ENCODE measurements around the gene DKKL1.

DNA sequence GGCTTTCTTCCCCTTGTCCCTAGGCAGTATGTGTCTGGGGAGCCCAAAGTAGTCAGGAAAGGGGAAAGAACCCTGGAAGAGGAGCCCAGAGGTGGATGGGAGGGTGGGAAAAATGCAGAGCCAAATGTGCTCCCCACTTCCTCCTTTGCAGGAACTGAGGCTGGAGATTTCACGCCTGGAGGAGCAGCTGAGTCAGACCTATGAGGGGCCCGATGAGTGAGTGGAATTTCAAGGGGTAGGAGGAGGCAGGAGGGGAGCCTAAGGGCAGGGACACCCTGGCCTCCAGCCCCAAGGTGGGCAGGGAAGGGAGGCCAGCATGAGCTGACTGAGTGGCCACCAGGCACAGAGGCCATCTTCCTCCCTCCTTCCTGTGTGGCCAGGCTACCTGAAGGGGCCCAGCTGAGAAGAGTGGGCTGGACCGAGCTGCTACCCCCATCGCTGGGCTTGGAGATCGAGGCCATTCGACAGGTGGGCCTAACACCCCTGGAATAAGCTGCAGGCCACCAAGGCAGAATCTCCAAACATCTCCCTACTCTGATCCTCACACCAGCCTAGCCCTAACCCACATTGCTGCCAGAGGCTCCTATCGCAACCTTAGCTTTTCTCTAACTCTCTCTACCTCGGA lies 45.3 kb downstream of the DKKL1 start:
- TF ChIP-seq CHD1 (IDR thresholded peaks at IDR 0.05; ENCODE audit: low read depth, low read length), result no peak
- TF ChIP-seq, protein P1, sequence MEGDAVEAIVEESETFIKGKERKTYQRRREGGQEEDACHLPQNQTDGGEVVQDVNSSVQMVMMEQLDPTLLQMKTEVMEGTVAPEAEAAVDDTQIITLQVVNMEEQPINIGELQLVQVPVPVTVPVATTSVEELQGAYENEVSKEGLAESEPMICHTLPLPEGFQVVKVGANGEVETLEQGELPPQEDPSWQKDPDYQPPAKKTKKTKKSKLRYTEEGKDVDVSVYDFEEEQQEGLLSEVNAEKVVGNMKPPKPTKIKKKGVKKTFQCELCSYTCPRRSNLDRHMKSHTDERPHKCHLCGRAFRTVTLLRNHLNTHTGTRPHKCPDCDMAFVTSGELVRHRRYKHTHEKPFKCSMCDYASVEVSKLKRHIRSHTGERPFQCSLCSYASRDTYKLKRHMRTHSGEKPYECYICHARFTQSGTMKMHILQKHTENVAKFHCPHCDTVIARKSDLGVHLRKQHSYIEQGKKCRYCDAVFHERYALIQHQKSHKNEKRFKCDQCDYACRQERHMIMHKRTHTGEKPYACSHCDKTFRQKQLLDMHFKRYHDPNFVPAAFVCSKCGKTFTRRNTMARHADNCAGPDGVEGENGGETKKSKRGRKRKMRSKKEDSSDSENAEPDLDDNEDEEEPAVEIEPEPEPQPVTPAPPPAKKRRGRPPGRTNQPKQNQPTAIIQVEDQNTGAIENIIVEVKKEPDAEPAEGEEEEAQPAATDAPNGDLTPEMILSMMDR (conservative IDR thresholded peaks at IDR 0.05; ENCODE audit: low read depth, low read length), result no peak
- TF ChIP-seq POLR2A (IDR thresholded peaks at IDR 0.05; ENCODE audit: low read depth, low read length), result no peak
- TF ChIP-seq RAD21 (IDR thresholded peaks at IDR 0.05; ENCODE audit: low read length), result no peak
- no peak for TF ChIP-seq FOS (IDR thresholded peaks at IDR 0.05; ENCODE audit: low read depth, low read length)
- TF ChIP-seq, protein P2, sequence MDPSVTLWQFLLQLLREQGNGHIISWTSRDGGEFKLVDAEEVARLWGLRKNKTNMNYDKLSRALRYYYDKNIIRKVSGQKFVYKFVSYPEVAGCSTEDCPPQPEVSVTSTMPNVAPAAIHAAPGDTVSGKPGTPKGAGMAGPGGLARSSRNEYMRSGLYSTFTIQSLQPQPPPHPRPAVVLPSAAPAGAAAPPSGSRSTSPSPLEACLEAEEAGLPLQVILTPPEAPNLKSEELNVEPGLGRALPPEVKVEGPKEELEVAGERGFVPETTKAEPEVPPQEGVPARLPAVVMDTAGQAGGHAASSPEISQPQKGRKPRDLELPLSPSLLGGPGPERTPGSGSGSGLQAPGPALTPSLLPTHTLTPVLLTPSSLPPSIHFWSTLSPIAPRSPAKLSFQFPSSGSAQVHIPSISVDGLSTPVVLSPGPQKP (IDR thresholded peaks at IDR 0.05; ENCODE audit: borderline replicate concordance, low read depth, low read length), result no peak
- no peak for TF ChIP-seq RFX5 (IDR thresholded peaks at IDR 0.05; ENCODE audit: low read depth, low read length)
- no peak for TF ChIP-seq BHLHE40 (IDR thresholded peaks at IDR 0.05; ENCODE audit: low read depth, low read length)
- TF ChIP-seq MAFK (IDR thresholded peaks at IDR 0.05; ENCODE audit: low read depth, low read length), result no peak
- TF ChIP-seq CEBPB (IDR thresholded peaks at IDR 0.05; ENCODE audit: low read depth, low read length), result no peak
- TF ChIP-seq MXI1 (IDR thresholded peaks at IDR 0.05; ENCODE audit: borderline replicate concordance, low read depth, low read length), result no peak
- no peak for TF ChIP-seq MAZ (IDR thresholded peaks at IDR 0.05; ENCODE audit: borderline replicate concordance, low read depth, low read length)
- TF ChIP-seq RCOR1 (IDR thresholded peaks at IDR 0.05; ENCODE audit: insufficient replicate concordance, low read length), result no peak
- TF ChIP-seq, protein P3, sequence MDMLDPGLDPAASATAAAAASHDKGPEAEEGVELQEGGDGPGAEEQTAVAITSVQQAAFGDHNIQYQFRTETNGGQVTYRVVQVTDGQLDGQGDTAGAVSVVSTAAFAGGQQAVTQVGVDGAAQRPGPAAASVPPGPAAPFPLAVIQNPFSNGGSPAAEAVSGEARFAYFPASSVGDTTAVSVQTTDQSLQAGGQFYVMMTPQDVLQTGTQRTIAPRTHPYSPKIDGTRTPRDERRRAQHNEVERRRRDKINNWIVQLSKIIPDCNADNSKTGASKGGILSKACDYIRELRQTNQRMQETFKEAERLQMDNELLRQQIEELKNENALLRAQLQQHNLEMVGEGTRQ (IDR thresholded peaks at IDR 0.05; ENCODE audit: low read depth, low read length), result no peak
